Measurements from ENCODE around the gene PRKACA.

PRKACA gene

GRCh38 chr19:14116525-14116917, 1.0 kb downstream of the PRKACA start:
- no peak for DNase-seq

- no peak for DNase-seq
Observed at GRCh38 chr19:14115756-14116155, 1.8 kb downstream of the PRKACA start.

- DNase-seq: peak in 6 of 14 donors; percentile 7 to 41 (median 16)
Observed at GRCh38 chr19:14114854-14115253, 2.7 kb downstream of the PRKACA start.

- no peak for DNase-seq
Observed at GRCh38 chr19:14114439-14114838, 3.1 kb downstream of the PRKACA start.

- DNase-seq: peak in 2 of 14 donors; percentile 11 to 15
Observed at GRCh38 chr19:14113762-14114414, 3.7 kb downstream of the PRKACA start.

- peak in 3 of 14 donors; percentile 3 to 19 (median 15) for DNase-seq
Observed at GRCh38 chr19:14112809-14113385, 4.7 kb downstream of the PRKACA start.

GRCh38 chr19:14112051-14112808, 5.3 kb downstream of the PRKACA start:
- DNase-seq: no peak

- no peak for DNase-seq
Observed at GRCh38 chr19:14111486-14111885, 6.1 kb downstream of the PRKACA start.

- DNase-seq: no peak
Observed at GRCh38 chr19:14110650-14111049, 6.9 kb downstream of the PRKACA start.

GRCh38 chr19:14107581-14108461, 9.7 kb downstream of the PRKACA start:
- DNase-seq: peak in 2 of 14 donors; percentile 18 to 64

GRCh38 chr19:14106840-14107239, 10.7 kb downstream of the PRKACA start:
- no peak for DNase-seq

- DNase-seq: no peak
Observed at GRCh38 chr19:14105680-14106079, 11.9 kb downstream of the PRKACA start.

GRCh38 chr19:14103310-14103709, 14.3 kb downstream of the PRKACA start:
- no peak for DNase-seq

GRCh38 chr19:14102756-14103155, 14.8 kb downstream of the PRKACA start:
- DNase-seq: no peak

GRCh38 chr19:14102102-14102696, 15.4 kb downstream of the PRKACA start:
- no peak for DNase-seq

GRCh38 chr19:14101003-14101545, 16.5 kb downstream of the PRKACA start:
- no peak for DNase-seq

GRCh38 chr19:14097532-14098151, 19.9 kb downstream of the PRKACA start:
- DNase-seq: no peak

GRCh38 chr19:14096272-14096992, 21.1 kb downstream of the PRKACA start:
- DNase-seq: no peak

GRCh38 chr19:14094854-14095253, 22.7 kb downstream of the PRKACA start:
- DNase-seq: no peak

- DNase-seq: no peak
Observed at GRCh38 chr19:14093117-14093823, 24.3 kb downstream of the PRKACA start.

Measured in C1 segment of cervical spinal cord (tissue), 14 donors.